KOPT-K1 (cell line): ENCODE data around the gene GUCA1C.

ENCODE experiments used
- H3K27ac ChIP-seq: fragments of 200-600 bp; sonication (generic); 2 replicates; pipeline ENCODE4 v1.5.1; 2016; ENCODE audit warnings: antibody characterized with exemption, mild to moderate bottlenecking, low read depth, low read length; ENCODE audit not compliant: poor library complexity, severe bottlenecking
- H3K36me3 ChIP-seq: fragments of 200-600 bp; sonication (generic); 2 replicates; pipeline ENCODE4 v1.5.1; 2017; ENCODE audit warnings: antibody characterized with exemption, mild to moderate bottlenecking, low read length, moderate library complexity; ENCODE audit not compliant: insufficient read depth
- H3K9me3 ChIP-seq: fragments of 200-600 bp; sonication (generic); 2 replicates; pipeline ENCODE4 v1.5.1; 2017; ENCODE audit warnings: antibody characterized with exemption, low read length, mild to moderate bottlenecking; ENCODE audit not compliant: insufficient read depth, poor library complexity, severe bottlenecking

The GUCA1C gene

GRCh38 chr3:108953700-108954099 lies at the start of gene GUCA1C:
GUCA1C (minus strand) TSS chr3:108953879; CDS start chr3:108953762, 117 bp downstream.
- Histone ChIP-seq H3K36me3 (no peaks in the 10 kb centered on the region), H3K27ac (no peak within 1 kb of the TSS), H3K9me3 (no peaks in the 10 kb centered on the region)

GRCh38 chr3:108998436-108998835 lies 44.8 kb upstream of the GUCA1C start:
- no peaks in the 10 kb centered on the region for H3K9me3 ChIP-seq
- no peaks in the 10 kb centered on the region for H3K36me3 ChIP-seq
- H3K27ac ChIP-seq, result no peak overlapping the region

- H3K36me3 ChIP-seq, result no peaks in the 10 kb centered on the region
Measured at GRCh38 chr3:108985844-108986243, 32.2 kb upstream of the GUCA1C start.

GRCh38 chr3:108983051-108983450 lies 29.4 kb upstream of the GUCA1C start:
- Histone ChIP-seq H3K27ac (no peak overlapping the region), H3K9me3 (no peaks in the 10 kb centered on the region), H3K36me3 (no peaks in the 10 kb centered on the region)

More at GRCh38 chr3:108985844-108986243, 32.2 kb upstream of the GUCA1C start:
- no peak overlapping the region for H3K27ac ChIP-seq
- no peaks in the 10 kb centered on the region for H3K9me3 ChIP-seq

- Histone ChIP-seq H3K36me3 (no peaks in the 10 kb centered on the region), H3K27ac (no peak overlapping the region), H3K9me3 (no peaks in the 10 kb centered on the region)
Measured at GRCh38 chr3:108976058-108976457, 22.4 kb upstream of the GUCA1C start.

- no peaks in the 10 kb centered on the region for H3K36me3 ChIP-seq
- no peak overlapping the region for H3K27ac ChIP-seq
- H3K9me3 ChIP-seq, result no peaks in the 10 kb centered on the region
Measured at GRCh38 chr3:108973019-108973418, 19.3 kb upstream of the GUCA1C start.

- Histone ChIP-seq H3K27ac (no peak overlapping the region), H3K9me3 (no peaks in the 10 kb centered on the region), H3K36me3 (no peaks in the 10 kb centered on the region)
Measured at GRCh38 chr3:108972482-108972881, 18.8 kb upstream of the GUCA1C start.

GRCh38 chr3:108970561-108970960 lies 16.9 kb upstream of the GUCA1C start:
- Histone ChIP-seq H3K36me3 (no peaks in the 10 kb centered on the region), H3K9me3 (no peaks in the 10 kb centered on the region), H3K27ac (no peak overlapping the region)

GRCh38 chr3:108966773-108967172 lies 13.1 kb upstream of the GUCA1C start:
- Histone ChIP-seq H3K27ac (no peak overlapping the region), H3K36me3 (no peaks in the 10 kb centered on the region), H3K9me3 (no peaks in the 10 kb centered on the region)

- Histone ChIP-seq H3K27ac (no peak overlapping the region), H3K9me3 (no peaks in the 10 kb centered on the region), H3K36me3 (no peaks in the 10 kb centered on the region)
Measured at GRCh38 chr3:108959017-108959416, 5.3 kb upstream of the GUCA1C start.

GRCh38 chr3:108953210-108953609 lies 469 bp downstream of the GUCA1C start:
- H3K27ac ChIP-seq, result no peak overlapping the region
- H3K36me3 ChIP-seq, result no peaks in the 10 kb centered on the region
- no peaks in the 10 kb centered on the region for H3K9me3 ChIP-seq

- H3K36me3 ChIP-seq, result no peaks in the 10 kb centered on the region
- H3K27ac ChIP-seq, result no peak overlapping the region
- H3K9me3 ChIP-seq, result no peaks in the 10 kb centered on the region
Measured at GRCh38 chr3:108951820-108952501, 1.7 kb downstream of the GUCA1C start.

- Histone ChIP-seq H3K36me3 (no peaks in the 10 kb centered on the region), H3K9me3 (no peaks in the 10 kb centered on the region), H3K27ac (no peak overlapping the region)
Measured at GRCh38 chr3:108947855-108948254, 5.8 kb downstream of the GUCA1C start.

GRCh38 chr3:108946292-108947285 lies 7.1 kb downstream of the GUCA1C start:
- no peak overlapping the region for H3K27ac ChIP-seq
- H3K36me3 ChIP-seq, result no peaks in the 10 kb centered on the region
- no peaks in the 10 kb centered on the region for H3K9me3 ChIP-seq

GRCh38 chr3:108940568-108941263 lies 13.0 kb downstream of the GUCA1C start:
- no peak overlapping the region for H3K27ac ChIP-seq
- H3K9me3 ChIP-seq, result no peaks in the 10 kb centered on the region
- H3K36me3 ChIP-seq, result no peaks in the 10 kb centered on the region
